ENCODE results near the gene TATDN2.

Gene TATDN2

DNA sequence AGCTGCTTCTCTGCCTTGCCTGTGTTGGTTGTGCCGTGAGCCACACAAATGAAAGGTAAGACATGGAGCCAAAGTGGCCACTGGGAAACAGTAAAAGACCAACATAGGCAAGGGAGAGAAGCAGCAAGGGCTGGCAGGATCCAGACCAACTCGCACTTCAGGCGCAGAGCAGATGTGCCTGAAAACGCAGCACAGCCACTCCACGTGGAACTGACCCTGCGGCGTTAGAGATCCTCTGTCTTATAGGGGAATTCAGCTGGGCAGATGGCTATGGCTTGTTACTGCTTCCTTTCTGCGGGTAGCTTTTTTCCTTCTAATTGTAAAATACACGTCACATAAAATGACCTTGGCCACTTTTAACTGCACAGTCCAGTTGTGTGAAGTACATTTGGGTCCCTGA lies 54.8 kb downstream of the TATDN2 start:
- H3K4me1 ChIP-seq (ENCODE audit: insufficient read depth, low read length, poor library complexity, severe bottlenecking) = no peaks in the 10 kb centered on the region
- no peak overlapping the region for H3K4me2 ChIP-seq (ENCODE audit: low read depth, low read length, poor library complexity, severe bottlenecking)
- no peak for TF ChIP-seq EZH2phosphoT487 (IDR thresholded peaks at IDR 0.05; ENCODE audit: borderline replicate concordance)
- TF ChIP-seq, protein P1, sequence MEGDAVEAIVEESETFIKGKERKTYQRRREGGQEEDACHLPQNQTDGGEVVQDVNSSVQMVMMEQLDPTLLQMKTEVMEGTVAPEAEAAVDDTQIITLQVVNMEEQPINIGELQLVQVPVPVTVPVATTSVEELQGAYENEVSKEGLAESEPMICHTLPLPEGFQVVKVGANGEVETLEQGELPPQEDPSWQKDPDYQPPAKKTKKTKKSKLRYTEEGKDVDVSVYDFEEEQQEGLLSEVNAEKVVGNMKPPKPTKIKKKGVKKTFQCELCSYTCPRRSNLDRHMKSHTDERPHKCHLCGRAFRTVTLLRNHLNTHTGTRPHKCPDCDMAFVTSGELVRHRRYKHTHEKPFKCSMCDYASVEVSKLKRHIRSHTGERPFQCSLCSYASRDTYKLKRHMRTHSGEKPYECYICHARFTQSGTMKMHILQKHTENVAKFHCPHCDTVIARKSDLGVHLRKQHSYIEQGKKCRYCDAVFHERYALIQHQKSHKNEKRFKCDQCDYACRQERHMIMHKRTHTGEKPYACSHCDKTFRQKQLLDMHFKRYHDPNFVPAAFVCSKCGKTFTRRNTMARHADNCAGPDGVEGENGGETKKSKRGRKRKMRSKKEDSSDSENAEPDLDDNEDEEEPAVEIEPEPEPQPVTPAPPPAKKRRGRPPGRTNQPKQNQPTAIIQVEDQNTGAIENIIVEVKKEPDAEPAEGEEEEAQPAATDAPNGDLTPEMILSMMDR (conservative IDR thresholded peaks at IDR 0.05; ENCODE audit: low read length) = no peak
- no peaks in the 10 kb centered on the region for H3K9me3 ChIP-seq (ENCODE audit: insufficient read depth, low read depth, low read length)
- H3K4me3 ChIP-seq (ENCODE audit: low read length, poor library complexity, severe bottlenecking) = no peak overlapping the region
- no peaks in the 10 kb centered on the region for H3F3A ChIP-seq (ENCODE audit: low read depth)
- H4K20me1 ChIP-seq (ENCODE audit: insufficient read depth, low read length, poor library complexity, severe bottlenecking) = no peaks in the 10 kb centered on the region
- H3K36me3 ChIP-seq (ENCODE audit: insufficient read depth, low read length) = peaks cover 80% of the 10 kb centered on the region; the same call in 1 of the 2 replicates
- H3K27me3 ChIP-seq (ENCODE audit: insufficient read depth, low read length, poor library complexity, severe bottlenecking) = no peaks in the 10 kb centered on the region
- no peaks in the 10 kb centered on the region for H3K9me2 ChIP-seq (replicated peaks; ENCODE audit: low read depth, low read length)
- H2AFZ ChIP-seq (ENCODE audit: low read length) = no peak overlapping the region
- H3K9ac ChIP-seq (ENCODE audit: low read depth, low read length, poor library complexity, severe bottlenecking) = no peak overlapping the region
- no peaks in the 10 kb centered on the region for H3K79me2 ChIP-seq (ENCODE audit: insufficient read depth, low read length)

DNA sequence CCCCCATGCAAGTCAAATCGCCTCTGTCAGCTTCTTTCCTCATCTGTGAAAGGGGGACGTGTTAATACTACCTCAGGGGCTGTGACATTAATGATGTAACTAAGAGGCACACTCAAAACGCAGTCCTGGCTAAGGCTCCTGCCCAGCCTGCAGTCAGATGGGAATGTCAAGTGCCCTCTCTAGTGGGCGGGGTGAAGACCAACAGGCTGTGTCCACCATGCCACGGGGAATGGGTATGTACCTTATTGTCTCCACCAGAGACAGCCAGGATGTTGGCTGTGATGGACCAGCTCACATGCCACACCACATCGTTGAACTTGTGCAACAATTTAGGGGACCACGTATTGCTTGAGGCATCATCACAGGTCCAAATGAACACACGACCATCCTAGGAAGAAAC lies 55.5 kb downstream of the TATDN2 start:
- Histone ChIP-seq H3K9me2 (replicated peaks; ENCODE audit: low read depth, low read length) (no peaks in the 10 kb centered on the region), H3K4me2 (ENCODE audit: low read depth, low read length, poor library complexity, severe bottlenecking) (no peak overlapping the region), H3F3A (ENCODE audit: low read depth) (no peaks in the 10 kb centered on the region), H2AFZ (ENCODE audit: low read length) (no peak overlapping the region), H3K27me3 (ENCODE audit: insufficient read depth, low read length, poor library complexity, severe bottlenecking) (no peaks in the 10 kb centered on the region), H3K36me3 (ENCODE audit: insufficient read depth, low read length) (peaks cover 85% of the 10 kb centered on the region; the same call in 1 of the 2 replicates), H4K20me1 (ENCODE audit: insufficient read depth, low read length, poor library complexity, severe bottlenecking) (no peaks in the 10 kb centered on the region), H3K79me2 (ENCODE audit: insufficient read depth, low read length) (no peaks in the 10 kb centered on the region), H3K4me1 (ENCODE audit: insufficient read depth, low read length, poor library complexity, severe bottlenecking) (no peaks in the 10 kb centered on the region), H3K4me3 (ENCODE audit: low read length, poor library complexity, severe bottlenecking) (no peak overlapping the region), H3K9ac (ENCODE audit: low read depth, low read length, poor library complexity, severe bottlenecking) (no peak overlapping the region), H3K9me3 (ENCODE audit: insufficient read depth, low read depth, low read length) (no peaks in the 10 kb centered on the region)
- TF ChIP-seq, protein P1 (conservative IDR thresholded peaks at IDR 0.05; ENCODE audit: low read length) = no peak
- TF ChIP-seq EZH2phosphoT487 (IDR thresholded peaks at IDR 0.05; ENCODE audit: borderline replicate concordance) = no peak

DNA sequence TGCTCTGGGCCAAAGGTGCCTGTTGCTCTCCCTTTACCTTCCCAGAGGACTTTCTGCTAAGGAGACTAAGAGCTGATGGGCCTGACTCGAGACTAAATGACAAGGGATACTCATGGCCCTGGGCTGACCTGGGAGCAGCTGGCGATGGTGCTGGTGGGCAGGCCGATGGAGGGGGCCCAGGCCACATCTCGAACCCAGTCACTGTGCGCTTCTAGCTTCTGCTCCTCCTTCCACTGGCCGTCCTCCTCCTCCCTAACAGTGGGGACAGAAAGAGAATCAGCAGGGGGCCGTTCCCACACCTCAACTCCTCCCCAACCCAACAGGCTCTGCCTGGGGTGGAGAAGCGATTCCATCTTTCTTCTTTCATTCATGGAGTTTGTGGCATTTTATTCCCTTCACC lies 56.6 kb downstream of the TATDN2 start:
- H3K9me2 ChIP-seq (replicated peaks; ENCODE audit: low read depth, low read length) = no peaks in the 10 kb centered on the region
- TF ChIP-seq, protein P1 (conservative IDR thresholded peaks at IDR 0.05; ENCODE audit: low read length) = no peak
- no peak for TF ChIP-seq EZH2phosphoT487 (IDR thresholded peaks at IDR 0.05; ENCODE audit: borderline replicate concordance)
- no peaks in the 10 kb centered on the region for H4K20me1 ChIP-seq (ENCODE audit: insufficient read depth, low read length, poor library complexity, severe bottlenecking)
- H2AFZ ChIP-seq (ENCODE audit: low read length) = no peak overlapping the region
- H3K79me2 ChIP-seq (ENCODE audit: insufficient read depth, low read length) = no peaks in the 10 kb centered on the region
- peaks cover 88% of the 10 kb centered on the region; the same call in 1 of the 2 replicates for H3K36me3 ChIP-seq (ENCODE audit: insufficient read depth, low read length)
- no peaks in the 10 kb centered on the region for H3F3A ChIP-seq (ENCODE audit: low read depth)
- no peaks in the 10 kb centered on the region for H3K27me3 ChIP-seq (ENCODE audit: insufficient read depth, low read length, poor library complexity, severe bottlenecking)
- H3K4me3 ChIP-seq (ENCODE audit: low read length, poor library complexity, severe bottlenecking) = no peak overlapping the region
- no peak overlapping the region for H3K9ac ChIP-seq (ENCODE audit: low read depth, low read length, poor library complexity, severe bottlenecking)
- H3K9me3 ChIP-seq (ENCODE audit: insufficient read depth, low read depth, low read length) = no peaks in the 10 kb centered on the region
- no peak overlapping the region for H3K4me2 ChIP-seq (ENCODE audit: low read depth, low read length, poor library complexity, severe bottlenecking)
- H3K4me1 ChIP-seq (ENCODE audit: insufficient read depth, low read length, poor library complexity, severe bottlenecking) = no peaks in the 10 kb centered on the region

Data from Loucy (cell line).